ENCODE data around the gene ATAD3A.
"Not testable (repeated sequence)": the region's sequence is repeated elsewhere in the genome, so short reads cannot be mapped to it uniquely, and the experiment has no call there.

- not testable (repeated sequence) for TF ChIP-seq CTCF (IDR thresholded peaks at IDR 0.05; ENCODE audit: low read depth, low read length); EZH2phosphoT487 (IDR thresholded peaks at IDR 0.05; ENCODE audit: low read depth)
Measured at GRCh38 chr1:1516923-1517322, 5.0 kb downstream of the ATAD3A start.
